HG03565 (cell line): ENCODE measurements around the gene FAM221B.

Source experiments
- ATAC-seq: cut with Tn5 transposase; IDR thresholded peaks from one replicate; pipeline ENCODE4 v1.9.1; 2021; ENCODE audit warnings: mild to moderate bottlenecking, moderate library complexity; ENCODE audit not compliant: unreplicated experiment

The FAM221B gene

GRCh38 chr9:35792024-35792813, 36.3 kb downstream of the FAM221B start:
- ATAC-seq: no peak

- ATAC-seq: no peak
These were observed 37.1 kb downstream of the FAM221B start, which contains the start of gene NPR2 for GRCh38 chr9:35791297-35791921. Gene NPR2 (plus strand): TSS chr9:35791591. CDS start chr9:35792409, 818 bp downstream.

GRCh38 chr9:35790385-35791296, 37.9 kb downstream of the FAM221B start:
- no peak for ATAC-seq

- ATAC-seq: no peak
These were observed 38.5 kb downstream of the FAM221B start for GRCh38 chr9:35790025-35790384.

GRCh38 chr9:35789541-35789940, 39.0 kb downstream of the FAM221B start:
- no peak for ATAC-seq

- no peak for ATAC-seq
These were observed 45.1 kb downstream of the FAM221B start for GRCh38 chr9:35783418-35783817.

GRCh38 chr9:35781066-35781465, 47.5 kb downstream of the FAM221B start:
- ATAC-seq: no peak

GRCh38 chr9:35778496-35778895, 50.0 kb downstream of the FAM221B start:
- no peak for ATAC-seq

- no peak for ATAC-seq
These were observed 52.5 kb downstream of the FAM221B start for GRCh38 chr9:35776018-35776417.

- no peak for ATAC-seq
These were observed 53.5 kb downstream of the FAM221B start for GRCh38 chr9:35774907-35775635.

- no peak for ATAC-seq
These were observed 56.6 kb downstream of the FAM221B start for GRCh38 chr9:35771943-35772342.

- ATAC-seq: no peak
These were observed 57.0 kb downstream of the FAM221B start for GRCh38 chr9:35771534-35771933.

GRCh38 chr9:35771075-35771433, 57.5 kb downstream of the FAM221B start:
- no peak for ATAC-seq

GRCh38 chr9:35769763-35770162, 58.8 kb downstream of the FAM221B start:
- no peak for ATAC-seq

- no peak for ATAC-seq
These were observed 61.1 kb downstream of the FAM221B start for GRCh38 chr9:35767458-35767857.

- no peak for ATAC-seq
These were observed 61.5 kb downstream of the FAM221B start for GRCh38 chr9:35766997-35767396.
